GM12801 (cell line): ENCODE measurements around the gene S100A5.

ENCODE experiments used
- TF ChIP-seq, protein P1 (sequence below): IDR thresholded peaks from one replicate; pipeline ENCODE4 v1.5.1; 2011; ENCODE audit warnings: control low read depth; ENCODE audit not compliant: insufficient read length; ENCODE audit errors: extremely low read depth

The S100A5 gene

DNA sequence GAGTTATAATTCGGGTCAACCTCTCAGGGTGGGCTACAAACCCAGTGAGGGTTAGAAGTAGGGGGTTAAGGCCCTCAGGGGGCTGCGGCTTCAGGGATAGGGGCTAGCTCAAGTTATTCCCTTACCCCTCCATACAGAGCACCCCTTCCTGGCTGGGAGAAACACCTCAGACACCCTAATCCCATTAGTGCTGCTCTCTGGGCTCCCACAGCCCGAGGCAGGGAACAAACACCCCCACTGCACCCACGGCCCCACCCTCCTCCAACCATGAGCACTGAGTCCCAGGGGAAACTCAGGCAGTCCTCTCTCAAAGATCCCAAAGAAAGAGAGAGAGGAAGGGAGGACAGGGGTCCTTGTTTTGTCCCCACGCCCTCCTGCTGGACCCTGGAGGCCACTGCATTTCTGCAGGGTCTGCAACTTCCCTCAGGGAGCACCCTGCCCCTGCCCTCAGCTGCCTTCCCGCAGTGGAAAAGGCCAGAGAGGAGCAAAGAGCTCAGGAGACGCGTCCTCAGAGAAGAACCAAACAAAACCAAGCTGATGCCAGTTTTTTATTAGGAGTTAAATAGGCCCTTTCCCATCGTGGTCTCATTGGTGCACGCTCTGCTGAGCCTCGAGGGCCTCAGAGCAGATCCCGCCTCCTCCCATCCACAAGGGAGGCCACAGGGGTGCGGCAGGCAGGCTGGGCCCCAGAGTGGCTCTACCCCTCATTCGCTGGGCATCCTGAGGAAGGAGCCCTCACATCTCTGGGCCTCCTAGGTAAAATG lies 6.2 kb upstream of the S100A5 start:
- TF ChIP-seq, protein P1, sequence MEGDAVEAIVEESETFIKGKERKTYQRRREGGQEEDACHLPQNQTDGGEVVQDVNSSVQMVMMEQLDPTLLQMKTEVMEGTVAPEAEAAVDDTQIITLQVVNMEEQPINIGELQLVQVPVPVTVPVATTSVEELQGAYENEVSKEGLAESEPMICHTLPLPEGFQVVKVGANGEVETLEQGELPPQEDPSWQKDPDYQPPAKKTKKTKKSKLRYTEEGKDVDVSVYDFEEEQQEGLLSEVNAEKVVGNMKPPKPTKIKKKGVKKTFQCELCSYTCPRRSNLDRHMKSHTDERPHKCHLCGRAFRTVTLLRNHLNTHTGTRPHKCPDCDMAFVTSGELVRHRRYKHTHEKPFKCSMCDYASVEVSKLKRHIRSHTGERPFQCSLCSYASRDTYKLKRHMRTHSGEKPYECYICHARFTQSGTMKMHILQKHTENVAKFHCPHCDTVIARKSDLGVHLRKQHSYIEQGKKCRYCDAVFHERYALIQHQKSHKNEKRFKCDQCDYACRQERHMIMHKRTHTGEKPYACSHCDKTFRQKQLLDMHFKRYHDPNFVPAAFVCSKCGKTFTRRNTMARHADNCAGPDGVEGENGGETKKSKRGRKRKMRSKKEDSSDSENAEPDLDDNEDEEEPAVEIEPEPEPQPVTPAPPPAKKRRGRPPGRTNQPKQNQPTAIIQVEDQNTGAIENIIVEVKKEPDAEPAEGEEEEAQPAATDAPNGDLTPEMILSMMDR = no peak

DNA sequence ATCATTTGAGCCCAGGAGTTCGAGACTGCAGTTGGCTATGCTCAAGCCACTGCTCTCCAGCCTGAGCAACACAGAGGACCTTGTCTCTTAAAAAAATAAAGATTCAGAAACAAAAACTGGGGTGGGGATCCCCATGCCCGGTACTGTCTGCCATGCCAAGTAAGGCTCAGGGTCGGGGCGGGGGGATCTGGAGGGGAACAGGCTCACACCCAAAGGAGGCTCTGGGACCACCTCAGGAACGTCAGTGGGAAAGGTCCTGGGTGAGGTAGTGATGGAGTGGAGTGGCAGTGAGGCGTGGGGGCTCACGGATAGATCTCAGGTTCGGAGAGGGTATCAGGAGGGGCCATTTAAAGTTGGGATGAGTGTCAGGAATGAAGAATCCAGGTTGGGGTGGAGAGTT lies 5.6 kb upstream of the S100A5 start:
- TF ChIP-seq, protein P1 = no peak

DNA sequence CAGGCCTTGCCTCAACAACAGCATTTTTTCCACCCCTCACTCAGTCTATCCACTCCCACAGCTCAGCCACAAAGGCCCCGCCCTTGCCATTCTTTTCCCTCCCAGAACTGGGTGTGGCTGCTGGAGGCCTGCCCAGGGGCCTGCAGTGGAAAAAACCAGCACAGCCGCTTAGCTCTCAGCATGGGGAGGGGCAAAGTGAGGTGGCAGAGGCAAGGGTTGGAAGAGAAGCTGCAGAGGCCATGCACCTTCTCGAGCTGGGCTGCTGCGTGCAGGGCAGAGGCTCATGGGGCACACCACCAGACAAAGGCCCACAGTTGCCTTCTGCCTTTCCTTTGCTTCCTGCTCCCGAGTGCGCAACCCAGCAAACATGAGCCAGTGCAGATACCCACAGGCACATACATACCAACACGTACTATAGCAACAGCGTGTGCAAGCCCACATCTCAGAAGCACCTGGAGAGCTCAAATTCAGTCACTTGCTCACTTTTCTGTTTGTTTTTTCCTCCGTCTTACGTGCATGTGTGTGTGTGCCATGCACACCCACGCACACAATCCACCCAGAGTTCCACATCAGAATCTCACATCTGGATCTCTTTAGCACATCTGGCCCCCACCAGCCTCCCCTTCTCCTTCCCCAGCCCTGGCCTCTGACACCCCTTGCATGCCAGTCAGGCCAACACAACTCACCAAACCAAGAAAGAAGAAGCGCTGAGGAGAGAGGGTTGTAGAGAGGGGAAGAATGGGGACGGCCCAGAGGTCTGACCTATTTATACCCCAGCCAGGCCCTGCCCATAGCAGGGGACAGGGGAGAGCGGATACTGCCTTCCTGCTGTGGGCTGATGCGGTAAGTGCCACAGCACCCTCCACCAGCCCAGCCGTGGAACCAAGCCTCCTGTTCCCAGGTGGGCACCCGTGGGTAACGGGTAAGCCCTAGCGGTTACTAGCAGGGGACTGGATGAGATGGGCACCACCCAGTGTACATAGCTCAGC lies 4.6 kb upstream of the S100A5 start, which contains the start of gene S100A4:
TSS of gene S100A4 (minus strand) at position 740 of the 989 bp plus-strand sequence. CDS start 1,012 bp downstream, outside the sequence.
- TF ChIP-seq, protein P1 = no peak

DNA sequence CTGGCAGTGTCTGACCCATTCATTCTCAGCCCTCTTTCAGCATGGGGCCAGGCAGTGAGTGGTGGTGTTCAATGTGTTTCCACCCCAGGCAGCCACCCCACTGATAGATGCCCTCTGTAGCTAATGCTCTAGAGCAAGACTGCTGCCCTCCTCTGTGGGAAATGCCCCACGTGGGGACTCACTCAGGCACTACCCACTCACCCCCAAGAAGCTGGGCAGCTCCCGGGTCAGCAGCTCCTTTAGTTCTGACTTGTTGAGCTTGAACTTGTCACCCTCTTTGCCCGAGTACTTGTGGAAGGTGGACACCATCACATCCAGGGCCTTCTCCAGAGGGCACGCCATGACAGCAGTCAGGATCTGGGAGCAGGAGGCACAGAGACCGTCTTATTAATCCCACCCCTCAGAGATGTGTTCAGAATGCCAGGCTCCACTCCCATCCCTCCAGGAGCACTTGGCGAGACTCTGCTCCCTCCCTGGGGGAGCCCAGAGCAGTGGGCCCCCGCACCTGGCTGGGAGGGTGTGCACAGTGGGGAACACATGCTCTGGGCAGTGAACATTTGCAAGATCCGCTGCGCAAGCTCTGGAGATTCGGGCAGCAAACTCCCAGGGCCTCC lies 3.8 kb upstream of the S100A5 start:
- TF ChIP-seq, protein P1 = no peak

DNA sequence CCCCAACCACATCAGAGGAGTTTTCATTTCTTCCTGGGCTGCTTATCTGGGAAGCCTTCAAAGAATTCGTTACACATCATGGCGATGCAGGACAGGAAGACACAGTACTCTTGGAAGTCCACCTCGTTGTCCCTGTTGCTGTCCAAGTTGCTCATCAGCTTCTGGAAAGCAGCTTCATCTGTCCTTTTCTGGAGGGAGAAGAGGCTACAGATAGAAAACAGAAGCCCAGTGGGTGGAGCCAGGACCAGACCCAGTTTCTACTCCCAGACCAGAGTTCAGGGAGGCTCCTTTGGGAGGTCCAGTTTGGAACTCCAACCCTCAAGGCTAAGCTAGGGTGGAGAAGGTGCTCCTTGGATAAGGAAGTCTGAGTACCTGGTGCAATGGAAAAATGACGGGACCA lies 3.0 kb upstream of the S100A5 start:
- TF ChIP-seq, protein P1 = no peak

DNA sequence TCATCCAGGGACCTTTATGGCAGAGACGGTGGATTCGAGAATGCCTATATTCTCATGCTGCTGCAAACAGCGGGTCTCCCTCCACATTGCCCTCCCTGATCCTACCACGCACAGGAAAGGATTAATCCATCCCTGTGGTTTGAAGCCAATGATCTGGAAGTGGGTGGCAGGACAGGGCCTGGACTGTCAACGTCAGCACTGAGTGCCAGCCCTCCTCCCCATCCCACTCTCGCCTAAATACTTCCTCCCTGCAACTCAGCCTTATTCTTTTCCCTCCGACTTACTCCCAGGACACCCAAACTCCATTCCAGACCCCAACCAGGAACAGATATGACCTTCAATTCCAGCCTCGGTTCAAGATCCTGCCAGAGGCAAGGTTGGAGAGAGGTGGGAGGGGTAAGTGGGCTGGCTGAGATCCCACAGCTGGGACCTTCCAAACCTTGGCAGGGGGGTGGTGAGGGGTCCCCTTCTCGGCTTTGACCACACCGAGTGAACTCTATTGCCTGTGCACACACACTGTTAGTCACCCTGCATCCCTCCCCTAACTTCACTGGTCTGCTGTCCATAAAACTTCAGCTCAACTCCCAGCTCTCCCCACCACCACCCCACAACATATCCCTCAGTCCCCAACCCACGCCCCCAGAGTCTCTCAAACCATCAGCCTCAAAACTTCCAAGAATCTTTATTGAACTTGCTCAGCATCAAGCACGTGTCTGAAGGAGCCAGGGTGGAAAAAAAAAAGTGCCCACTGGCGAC lies 2.4 kb upstream of the S100A5 start:
- TF ChIP-seq, protein P1 = no peak
